Ishikawa (cell line): ENCODE measurements around the gene NGFR.

Experiments used
- CEBPB ChIP-seq: IDR thresholded peaks from 2 replicates; pipeline ENCODE4 v1.6.1; 2012
- EGR1 ChIP-seq: IDR thresholded peaks from 2 replicates; pipeline ENCODE4 v1.6.1; 2012
- EP300 ChIP-seq: IDR thresholded peaks from 2 replicates; pipeline ENCODE4 v1.6.1; 2012; ENCODE audit warnings: borderline replicate concordance
- FOXM1 ChIP-seq: IDR thresholded peaks from 2 replicates; pipeline ENCODE4 v1.6.1; 2012; ENCODE audit warnings: low read depth, borderline replicate concordance
- MAX ChIP-seq: IDR thresholded peaks from 2 replicates; pipeline ENCODE4 v1.6.1; 2012
- NFIC ChIP-seq: IDR thresholded peaks from 2 replicates; pipeline ENCODE4 v1.6.1; 2012
- REST ChIP-seq: IDR thresholded peaks from 2 replicates; pipeline ENCODE4 v1.6.1; 2012; ENCODE audit warnings: low read depth, mild to moderate bottlenecking
- TAF1 ChIP-seq: IDR thresholded peaks from 2 replicates; pipeline ENCODE4 v1.6.1; 2012; ENCODE audit warnings: low read depth, mild to moderate bottlenecking
- TCF12 ChIP-seq: IDR thresholded peaks from 2 replicates; pipeline ENCODE4 v1.6.1; 2012; ENCODE audit warnings: low read depth
- USF1 ChIP-seq: IDR thresholded peaks from 2 replicates; pipeline ENCODE4 v1.6.1; 2012
- YY1 ChIP-seq: IDR thresholded peaks from 2 replicates; pipeline ENCODE4 v1.6.1; 2012; ENCODE audit warnings: low read depth

- TF ChIP-seq TAF1 = no peak
- no peak for TF ChIP-seq NFIC
- TF ChIP-seq MAX = no peak
- TF ChIP-seq REST = no peak
- TF ChIP-seq CEBPB = no peak
- no peak for TF ChIP-seq EP300
- TF ChIP-seq TCF12 = no peak
- no peak for TF ChIP-seq USF1
- no peak for TF ChIP-seq YY1
- TF ChIP-seq FOXM1 = no peak
- TF ChIP-seq EGR1 = no peak
These were observed 42.9 kb upstream of the NGFR start for GRCh38 chr17:49452201-49452600.
